ENCODE data around the gene RAD51C.
"Not testable (repeated sequence)": the region's sequence is repeated elsewhere in the genome, so short reads cannot be mapped to it uniquely, and the experiment has no call there.

The RAD51C gene

GRCh38 chr17:58669853-58670252, 22.5 kb upstream of the RAD51C start:
- Histone ChIP-seq H4K20me1 (ENCODE audit: insufficient read depth, low read length) (no peaks in the 10 kb centered on the region), H3K4me2 (ENCODE audit: low read length) (no peak overlapping the region), H3K36me3 (ENCODE audit: insufficient read depth, low read length) (no peaks in the 10 kb centered on the region), H3K4me3 (ENCODE audit: low read depth, low read length, poor library complexity, severe bottlenecking) (no peak overlapping the region), H2AFZ (ENCODE audit: low read length) (no peak overlapping the region), H3K27me3 (ENCODE audit: insufficient read depth, low read length) (peaks cover 4% of the 10 kb centered on the region; the same call in 1 of the 2 replicates), H3K27ac (ENCODE audit: low read depth, low read length, poor library complexity, severe bottlenecking) (no peak overlapping the region), H3F3A (ENCODE audit: insufficient read depth, low read length) (peaks cover 2% of the 10 kb centered on the region; the same call in 1 of the 2 replicates), H3K9ac (ENCODE audit: low read length) (no peak overlapping the region), H3K9me2 (ENCODE audit: low read depth, low read length) (no peaks in the 10 kb centered on the region), H3K79me2 (ENCODE audit: insufficient read depth, low read length) (no peaks in the 10 kb centered on the region), H3K9me3 (ENCODE audit: low read length) (no peaks in the 10 kb centered on the region), H3K4me1 (ENCODE audit: insufficient read depth, low read length, severe bottlenecking) (peaks cover 9% of the 10 kb centered on the region)
- TF ChIP-seq, protein P1, sequence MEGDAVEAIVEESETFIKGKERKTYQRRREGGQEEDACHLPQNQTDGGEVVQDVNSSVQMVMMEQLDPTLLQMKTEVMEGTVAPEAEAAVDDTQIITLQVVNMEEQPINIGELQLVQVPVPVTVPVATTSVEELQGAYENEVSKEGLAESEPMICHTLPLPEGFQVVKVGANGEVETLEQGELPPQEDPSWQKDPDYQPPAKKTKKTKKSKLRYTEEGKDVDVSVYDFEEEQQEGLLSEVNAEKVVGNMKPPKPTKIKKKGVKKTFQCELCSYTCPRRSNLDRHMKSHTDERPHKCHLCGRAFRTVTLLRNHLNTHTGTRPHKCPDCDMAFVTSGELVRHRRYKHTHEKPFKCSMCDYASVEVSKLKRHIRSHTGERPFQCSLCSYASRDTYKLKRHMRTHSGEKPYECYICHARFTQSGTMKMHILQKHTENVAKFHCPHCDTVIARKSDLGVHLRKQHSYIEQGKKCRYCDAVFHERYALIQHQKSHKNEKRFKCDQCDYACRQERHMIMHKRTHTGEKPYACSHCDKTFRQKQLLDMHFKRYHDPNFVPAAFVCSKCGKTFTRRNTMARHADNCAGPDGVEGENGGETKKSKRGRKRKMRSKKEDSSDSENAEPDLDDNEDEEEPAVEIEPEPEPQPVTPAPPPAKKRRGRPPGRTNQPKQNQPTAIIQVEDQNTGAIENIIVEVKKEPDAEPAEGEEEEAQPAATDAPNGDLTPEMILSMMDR (IDR thresholded peaks at IDR 0.05; ENCODE audit: low read length): no peak
- TF ChIP-seq EZH2 (IDR thresholded peaks at IDR 0.05; ENCODE audit: borderline replicate concordance, low read length): no peak

DNA sequence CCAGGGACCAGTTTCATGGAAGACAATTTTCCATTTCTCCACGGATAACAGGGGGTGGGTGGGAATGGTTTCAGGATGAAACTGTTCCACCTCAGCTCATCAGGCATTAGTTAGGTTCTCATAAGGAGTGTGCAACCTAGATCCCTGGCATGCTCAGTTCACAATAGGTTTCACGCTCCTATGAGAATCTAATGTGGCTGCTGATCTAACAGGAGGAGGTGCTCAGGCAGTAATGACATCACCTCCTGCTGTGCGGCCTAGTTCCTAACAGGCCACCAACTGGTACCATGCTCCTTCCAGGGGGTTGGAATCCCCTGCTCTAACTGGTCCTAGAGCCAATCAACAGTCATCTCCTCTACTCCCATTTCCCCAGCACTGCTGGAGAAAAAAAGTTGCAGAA, 20.4 kb upstream of the RAD51C start:
- H2AFZ ChIP-seq (ENCODE audit: low read length): no peak overlapping the region
- no peaks in the 10 kb centered on the region for H3K36me3 ChIP-seq (ENCODE audit: insufficient read depth, low read length)
- H3K4me1 ChIP-seq (ENCODE audit: insufficient read depth, low read length, severe bottlenecking): peaks cover 2% of the 10 kb centered on the region
- H3K9me3 ChIP-seq (ENCODE audit: low read length): no peaks in the 10 kb centered on the region
- no peaks in the 10 kb centered on the region for H4K20me1 ChIP-seq (ENCODE audit: insufficient read depth, low read length)
- H3K4me2 ChIP-seq (ENCODE audit: low read length): no peak overlapping the region
- TF ChIP-seq, protein P1 (IDR thresholded peaks at IDR 0.05; ENCODE audit: low read length): no peak
- TF ChIP-seq EZH2 (IDR thresholded peaks at IDR 0.05; ENCODE audit: borderline replicate concordance, low read length): no peak
- H3K4me3 ChIP-seq (ENCODE audit: low read depth, low read length, poor library complexity, severe bottlenecking): no peak overlapping the region
- H3K9me2 ChIP-seq (ENCODE audit: low read depth, low read length): no peaks in the 10 kb centered on the region
- no peak overlapping the region for H3K27ac ChIP-seq (ENCODE audit: low read depth, low read length, poor library complexity, severe bottlenecking)
- H3K79me2 ChIP-seq (ENCODE audit: insufficient read depth, low read length): no peaks in the 10 kb centered on the region
- peaks cover 2% of the 10 kb centered on the region; the same call in 1 of the 2 replicates for H3F3A ChIP-seq (ENCODE audit: insufficient read depth, low read length)
- peaks cover 4% of the 10 kb centered on the region; the same call in 1 of the 2 replicates for H3K27me3 ChIP-seq (ENCODE audit: insufficient read depth, low read length)
- no peak overlapping the region for H3K9ac ChIP-seq (ENCODE audit: low read length)

DNA sequence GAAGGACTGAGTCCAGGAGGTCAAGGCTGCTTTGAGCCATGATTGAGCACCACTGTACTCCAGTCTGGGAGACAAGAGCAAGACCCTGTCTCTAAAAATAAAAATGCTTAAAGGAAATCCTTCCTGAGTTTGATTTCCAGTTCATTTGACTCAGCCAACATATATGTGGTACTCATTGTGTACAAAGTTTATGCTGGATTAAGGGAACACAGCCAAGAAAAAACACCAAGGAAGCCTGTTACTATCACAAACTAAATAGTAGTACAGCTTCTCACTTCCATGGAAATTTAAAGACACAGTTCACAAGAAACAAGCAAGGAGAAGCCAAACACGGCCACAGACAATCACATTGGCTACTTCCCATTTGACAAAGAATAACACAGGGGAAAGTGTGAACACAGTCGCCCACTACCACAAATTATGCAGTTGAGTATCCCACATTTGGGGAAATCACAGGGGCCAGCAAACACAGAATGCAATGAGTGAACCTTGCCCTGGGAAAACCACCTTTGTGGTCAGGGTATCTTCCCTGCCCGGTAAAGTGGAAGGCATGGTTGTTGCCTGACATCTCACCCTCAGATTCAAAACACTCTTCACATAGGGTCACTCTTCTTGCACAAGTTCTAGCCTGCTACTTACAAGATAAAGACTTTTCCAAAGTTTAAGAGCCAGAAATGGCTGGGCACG, 15.1 kb upstream of the RAD51C start:
- no peak overlapping the region for H3K4me3 ChIP-seq (ENCODE audit: low read depth, low read length, poor library complexity, severe bottlenecking)
- no peak overlapping the region for H3K4me2 ChIP-seq (ENCODE audit: low read length)
- H3K4me1 ChIP-seq (ENCODE audit: insufficient read depth, low read length, severe bottlenecking): no peaks in the 10 kb centered on the region
- H2AFZ ChIP-seq (ENCODE audit: low read length): no peak overlapping the region
- no peaks in the 10 kb centered on the region for H3K9me2 ChIP-seq (ENCODE audit: low read depth, low read length)
- no peaks in the 10 kb centered on the region for H3K9me3 ChIP-seq (ENCODE audit: low read length)
- no peaks in the 10 kb centered on the region for H3F3A ChIP-seq (ENCODE audit: insufficient read depth, low read length)
- no peak for TF ChIP-seq EZH2 (IDR thresholded peaks at IDR 0.05; ENCODE audit: borderline replicate concordance, low read length)
- TF ChIP-seq, protein P1 (IDR thresholded peaks at IDR 0.05; ENCODE audit: low read length): no peak
- H3K36me3 ChIP-seq (ENCODE audit: insufficient read depth, low read length): no peaks in the 10 kb centered on the region
- no peaks in the 10 kb centered on the region for H3K27me3 ChIP-seq (ENCODE audit: insufficient read depth, low read length)
- H3K9ac ChIP-seq (ENCODE audit: low read length): no peak overlapping the region
- H3K27ac ChIP-seq (ENCODE audit: low read depth, low read length, poor library complexity, severe bottlenecking): no peak overlapping the region
- no peaks in the 10 kb centered on the region for H3K79me2 ChIP-seq (ENCODE audit: insufficient read depth, low read length)
- H4K20me1 ChIP-seq (ENCODE audit: insufficient read depth, low read length): no peaks in the 10 kb centered on the region

GRCh38 chr17:58678287-58678686, 14.1 kb upstream of the RAD51C start:
- H3K9me3 ChIP-seq (ENCODE audit: low read length); H3K4me1 ChIP-seq (ENCODE audit: insufficient read depth, low read length, severe bottlenecking): not testable (repeated sequence)

More at GRCh38 chr17:58678287-58678686, 14.1 kb upstream of the RAD51C start:
- not testable (repeated sequence) for H3F3A ChIP-seq (ENCODE audit: insufficient read depth, low read length); H3K27me3 ChIP-seq (ENCODE audit: insufficient read depth, low read length); H3K79me2 ChIP-seq (ENCODE audit: insufficient read depth, low read length); H3K36me3 ChIP-seq (ENCODE audit: insufficient read depth, low read length); H3K27ac ChIP-seq (ENCODE audit: low read depth, low read length, poor library complexity, severe bottlenecking); H3K4me3 ChIP-seq (ENCODE audit: low read depth, low read length, poor library complexity, severe bottlenecking); H4K20me1 ChIP-seq (ENCODE audit: insufficient read depth, low read length); H2AFZ ChIP-seq (ENCODE audit: low read length); H3K4me2 ChIP-seq (ENCODE audit: low read length); H3K9ac ChIP-seq (ENCODE audit: low read length); H3K9me2 ChIP-seq (ENCODE audit: low read depth, low read length)

Measured in OCI-LY1 (cell line).